Adipose tissue (tissue), 3 donors: ENCODE data around the gene LOXL3. TPM values are rescaled to one million over a fixed set of nuclear protein-coding genes. Genes with fewer than 3 reads are reported as not detected.

Experiments used
- H3K27ac ChIP-seq: one replicate; pipeline ENCODE4 v1.5.1; 2013; ENCODE audit warnings: low read depth, low read length
- WGBS, 3 donors: extraction: QIAGEN DNeasy Blood & Tissue Kit; methylation state at CpG; one replicate each; pipeline ENCODE4 v1.1.7; 2013; 5-methylcytosine and 5-hydroxymethylcytosine counted together
- polyA plus RNA-seq, 3 donors: library from polyadenylated mRNA; stranded (reverse); fragments of 200-250 nt; gene quantifications; one replicate each; pipeline ENCODE4 v1.2.3, GENCODE V29; 2013
- donor health status: healthy with polysubstance abuse.
- donor health status: Bipolar disorder and iron deficiency.
- donor health status: healthy.

LOXL3 gene
- polyA plus RNA-seq, 3 donors: 0.78 to 4.7 (median 2.8) TPM

DNA sequence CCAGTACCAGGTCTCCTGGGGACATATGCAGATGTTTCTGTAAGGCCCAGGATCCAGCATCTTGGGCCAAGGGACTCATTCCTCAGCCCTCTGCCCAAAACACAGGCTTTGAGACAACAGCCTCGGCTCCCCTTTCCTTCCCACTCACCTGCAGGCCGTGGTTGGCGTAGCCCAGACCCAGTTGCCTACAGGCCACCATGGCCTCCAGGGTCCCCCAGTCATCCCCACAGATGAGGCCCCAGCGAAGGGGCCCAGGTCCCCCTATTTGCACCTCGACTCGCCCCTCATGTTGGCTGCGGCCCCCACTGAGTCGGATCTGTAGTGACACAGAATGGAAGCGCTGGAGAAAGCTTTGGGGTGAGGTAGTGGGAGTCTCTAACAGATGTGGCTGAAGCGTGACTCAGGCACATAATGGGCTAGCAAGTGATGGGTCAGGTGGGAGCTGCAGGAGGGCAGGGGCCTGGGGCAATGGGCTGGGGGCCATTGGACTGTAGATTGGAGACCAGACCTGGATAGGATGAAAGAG lies 18.2 kb downstream of the LOXL3 start:
- 86 to 92% (median 92%) methylated on average over 9 to 10 of the region's 10 CpGs for WGBS, 3 donors
- no peak overlapping the region for H3K27ac ChIP-seq

- 79 to 82% (median 81%) methylated on average over 12 of the region's 12 CpGs for WGBS, 3 donors
Measured at GRCh38 chr2:74534411-74534810, 19.3 kb downstream of the LOXL3 start.

GRCh38 chr2:74533464-74533863 lies 20.3 kb downstream of the LOXL3 start:
- WGBS, 3 donors: 78 to 88% (median 81%) methylated on average over 4 of the region's 4 CpGs
- no peak overlapping the region for H3K27ac ChIP-seq

More at GRCh38 chr2:74534411-74534810, 19.3 kb downstream of the LOXL3 start:
- no peak overlapping the region for H3K27ac ChIP-seq

DNA sequence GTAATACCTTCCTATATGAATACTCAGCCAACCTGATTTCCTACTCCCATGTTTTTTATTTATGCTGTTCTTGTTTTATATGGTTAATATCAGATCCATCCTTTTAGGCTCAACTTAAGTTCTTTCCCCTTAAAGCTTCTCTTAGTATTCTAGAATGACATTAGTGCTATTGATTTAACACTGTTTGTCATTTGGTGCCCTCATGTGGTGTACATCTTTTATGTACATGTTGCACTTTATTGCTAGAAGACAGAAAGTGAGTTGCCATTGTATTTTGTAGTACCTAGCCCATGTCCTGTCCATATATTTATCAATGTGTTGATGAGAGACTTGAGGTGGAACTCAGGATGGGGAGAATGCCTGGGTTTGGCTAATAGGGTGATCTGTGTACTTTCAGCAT lies 21.5 kb downstream of the LOXL3 start:
- H3K27ac ChIP-seq: no peak overlapping the region

DNA sequence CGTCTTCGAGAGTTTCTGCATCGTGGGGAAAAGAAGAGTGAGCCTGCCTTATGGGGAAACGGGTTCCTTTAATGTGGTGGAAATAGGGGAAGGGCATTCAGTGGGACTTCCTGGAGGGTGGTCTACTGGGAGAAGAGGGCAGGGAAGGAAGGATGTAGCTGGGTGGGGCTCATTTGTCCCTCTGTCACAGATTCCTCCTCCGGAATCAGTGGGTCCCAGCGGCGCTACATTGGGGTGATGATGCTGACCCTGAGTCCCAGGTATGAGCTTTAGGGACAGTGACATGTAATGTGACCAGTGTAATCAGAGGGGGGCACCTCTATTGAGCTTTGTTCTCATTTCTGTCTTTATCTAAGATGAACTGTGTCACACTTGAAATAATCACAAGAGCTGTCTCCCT lies 22.1 kb downstream of the LOXL3 start:
- no peak overlapping the region for H3K27ac ChIP-seq
- WGBS, 3 donors: 73 to 86% (median 73%) methylated on average over 7 of the region's 7 CpGs

- peak overlapping the region; percentile 57 for H3K27ac ChIP-seq
- WGBS, 3 donors: 1 to 3% (median 3%) methylated on average over 54 of the region's 54 CpGs
Measured at GRCh38 chr2:74530239-74531187, 23.2 kb downstream of the LOXL3 start.

DNA sequence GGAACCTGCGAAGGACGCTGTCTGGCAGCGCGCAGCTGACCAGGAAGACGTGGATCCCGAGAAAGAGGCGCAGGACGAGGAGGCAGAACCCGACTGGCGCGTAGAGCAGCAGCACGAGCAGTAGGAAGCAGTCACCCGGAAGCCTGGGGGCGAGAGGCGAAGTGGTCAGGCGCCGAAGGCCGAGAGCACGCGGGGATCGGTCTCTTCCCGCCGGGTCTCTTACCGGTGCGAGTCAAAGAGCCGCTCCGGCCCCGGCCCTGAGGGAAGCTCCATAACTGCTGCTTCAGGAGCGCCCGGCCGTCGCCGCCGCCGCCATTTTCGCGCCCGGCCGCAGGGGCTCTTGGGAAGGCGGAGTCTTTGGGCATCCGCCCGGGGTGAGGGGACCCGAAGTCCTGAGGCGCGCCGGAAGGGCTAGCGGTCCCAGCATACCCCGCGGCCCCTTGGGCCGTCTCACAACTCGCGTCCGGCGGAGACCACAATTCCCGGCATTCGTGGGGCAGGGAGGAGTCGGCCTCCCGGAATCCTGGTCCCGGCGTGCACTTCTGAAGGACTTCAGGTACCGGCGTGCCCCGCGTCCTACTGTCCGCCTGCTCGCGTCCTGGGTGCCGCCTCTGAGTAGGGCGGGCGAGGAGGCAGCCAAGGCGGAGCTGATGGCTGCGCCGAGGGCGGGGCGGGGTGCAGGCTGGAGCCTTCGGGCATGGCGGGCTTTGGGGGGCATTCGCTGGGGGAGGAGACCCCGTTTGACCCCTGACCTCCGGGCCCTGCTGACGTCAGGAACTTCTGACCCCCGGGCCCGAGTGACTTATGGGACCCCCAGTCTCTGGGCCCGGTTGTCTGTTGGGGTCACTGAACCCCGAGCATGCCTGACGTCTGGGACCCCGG lies 24.1 kb downstream of the LOXL3 start, which contains the start of the genes AUP1 and HTRA2:
Gene AUP1 (minus strand): TSS at position 350 of the 882 bp plus-strand sequence. CDS start 77 bp downstream, at position 273.
Gene HTRA2 (plus strand): TSS at position 577 of the 882 bp plus-strand sequence. CDS start 74 bp downstream, at position 651.
- peak within 1 kb of the TSS; percentile 70 for H3K27ac ChIP-seq
- 0 to 1% (median 0%) methylated on average over 82 to 87 of the region's 87 CpGs for WGBS, 3 donors

DNA sequence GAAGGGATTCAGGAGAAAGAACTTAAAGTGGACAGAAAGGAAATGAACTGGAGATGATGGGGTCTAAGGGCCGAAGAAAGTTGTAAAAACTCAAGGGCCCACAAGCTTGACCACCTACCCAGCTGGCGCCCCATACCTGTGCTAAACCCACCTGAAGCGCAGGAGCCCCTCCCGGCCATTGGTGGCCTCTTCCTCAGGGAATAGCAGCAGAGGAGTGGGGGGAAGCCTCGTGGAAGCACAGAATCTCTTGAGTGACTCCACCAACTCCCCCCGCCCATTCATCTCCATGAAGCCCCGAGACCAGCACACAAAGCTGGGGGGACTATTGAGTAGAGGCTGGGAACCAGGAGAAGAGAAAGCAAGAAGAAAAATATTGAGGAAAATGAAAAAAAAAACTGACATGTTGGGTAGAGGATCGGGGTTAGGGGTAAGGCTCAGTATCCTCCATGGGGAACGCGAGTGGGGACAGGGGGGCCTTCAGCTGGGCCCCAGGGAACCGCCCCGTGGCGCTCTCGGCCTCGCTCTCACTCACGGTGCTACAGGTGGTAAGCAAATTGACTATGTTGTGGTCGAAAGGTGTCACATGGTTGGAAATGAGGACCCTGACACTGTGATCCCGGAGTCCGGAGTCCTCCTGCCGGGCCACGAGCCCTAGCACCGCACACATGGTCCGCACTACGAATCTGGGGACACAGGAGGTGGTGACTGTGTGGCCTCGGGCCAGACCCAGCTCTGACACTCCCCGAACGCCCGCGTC lies 25.0 kb downstream of the LOXL3 start:
- 14 to 20% (median 17%) methylated on average over 29 of the region's 29 CpGs for WGBS, 3 donors
- H3K27ac ChIP-seq: peak overlapping the region; percentile 70

DNA sequence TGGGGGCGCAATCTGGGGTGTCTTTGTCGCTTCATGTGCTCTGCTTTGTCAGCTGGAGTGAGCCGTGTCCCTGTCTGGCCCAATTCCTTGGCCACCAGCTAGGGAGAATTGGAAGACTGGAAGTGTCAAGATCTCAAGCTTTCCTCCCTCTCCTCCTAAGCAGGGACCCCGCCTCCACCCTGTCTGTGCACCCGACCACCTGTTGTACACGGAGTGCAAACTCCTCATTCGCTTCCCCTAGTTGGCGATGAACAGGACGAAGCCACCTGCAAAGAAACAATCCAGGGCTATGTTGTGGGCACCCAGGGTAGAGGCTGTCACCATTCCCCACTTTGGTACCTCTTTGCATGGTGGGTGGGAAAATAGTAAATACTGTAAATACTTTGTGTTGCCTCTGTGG lies 26.0 kb downstream of the LOXL3 start:
- H3K27ac ChIP-seq: no peak overlapping the region
- 90 to 95% (median 91%) methylated on average over 9 of the region's 9 CpGs for WGBS, 3 donors

DNA sequence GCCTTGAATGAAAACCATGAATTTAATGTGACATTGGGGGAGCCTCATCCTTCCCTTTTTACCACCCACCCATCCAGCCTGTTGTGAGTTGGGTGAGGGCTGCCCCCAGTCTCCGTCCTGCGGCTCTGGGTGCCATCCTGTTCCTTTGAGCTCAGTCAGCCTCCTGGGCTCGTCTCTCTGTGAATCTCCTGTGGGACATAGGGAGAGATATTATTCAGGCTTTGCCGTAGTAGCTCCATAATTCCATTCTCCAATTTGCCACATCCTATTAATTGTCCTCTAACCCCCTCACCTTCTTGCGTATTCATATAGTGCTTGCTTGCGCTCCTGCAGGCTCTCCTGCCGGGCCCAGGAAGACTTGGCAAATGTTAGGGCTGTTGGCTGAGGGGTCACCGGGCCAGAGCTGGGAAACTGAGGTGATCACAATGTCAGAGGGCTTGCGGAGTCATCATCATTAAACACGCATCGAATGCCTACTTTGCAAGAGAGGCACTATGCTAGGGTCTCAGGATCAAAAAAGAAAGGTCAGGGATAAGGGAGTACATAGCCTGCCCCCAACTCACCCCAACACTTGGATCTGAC lies 27.0 kb downstream of the LOXL3 start:
- no peak overlapping the region for H3K27ac ChIP-seq
- WGBS, 3 donors: 96 to 97% (median 97%) methylated on average over 11 of the region's 11 CpGs

- WGBS, 3 donors: 81 to 87% (median 83%) methylated on average over 11 of the region's 11 CpGs
- no peak within 1 kb of the TSS for H3K27ac ChIP-seq
Measured at GRCh38 chr2:74525717-74526648, 27.8 kb downstream of the LOXL3 start, which contains the start of gene DQX1. TSS of gene DQX1 (minus strand) at chr2:74526231. CDS start at chr2:74525729, 502 bp downstream.

DNA sequence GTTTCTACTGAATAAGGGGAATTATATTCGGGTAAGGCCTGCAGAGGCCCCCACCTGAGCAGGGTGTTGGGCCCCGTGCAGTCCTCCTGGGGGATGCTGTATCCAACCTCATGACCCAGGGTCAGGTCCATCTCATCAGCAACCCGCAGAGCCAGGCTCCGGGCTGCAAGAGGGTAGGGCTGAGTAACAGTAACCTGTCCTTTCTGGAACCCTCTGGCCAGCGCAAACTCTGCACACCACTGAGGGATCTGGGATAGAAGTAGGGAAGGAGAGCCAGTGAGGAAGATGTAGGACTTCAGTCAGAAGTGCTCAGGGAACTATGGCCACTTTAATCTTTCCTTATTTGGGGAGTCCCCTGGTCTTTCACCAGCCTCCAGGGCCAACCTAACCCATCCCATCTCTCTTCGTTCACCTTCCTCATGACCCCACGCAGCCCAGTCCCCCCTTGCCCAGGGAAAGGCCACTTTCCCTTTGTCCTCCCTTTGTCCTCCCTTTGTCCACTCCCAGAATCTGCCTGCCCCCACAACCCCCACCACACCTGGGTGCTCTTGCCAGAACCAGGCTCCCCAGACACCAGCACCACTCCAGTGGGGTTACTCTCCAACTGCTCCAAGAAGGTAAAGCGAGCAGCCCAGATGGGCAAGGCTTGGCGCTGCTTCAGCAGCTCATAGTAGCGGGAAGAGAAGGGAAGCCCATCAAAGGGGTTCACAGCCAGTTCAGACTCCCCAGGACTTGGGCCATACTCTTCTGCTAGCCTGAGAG lies 28.6 kb downstream of the LOXL3 start:
- no peak overlapping the region for H3K27ac ChIP-seq
- 90 to 91% (median 91%) methylated on average over 10 of the region's 10 CpGs for WGBS, 3 donors

DNA sequence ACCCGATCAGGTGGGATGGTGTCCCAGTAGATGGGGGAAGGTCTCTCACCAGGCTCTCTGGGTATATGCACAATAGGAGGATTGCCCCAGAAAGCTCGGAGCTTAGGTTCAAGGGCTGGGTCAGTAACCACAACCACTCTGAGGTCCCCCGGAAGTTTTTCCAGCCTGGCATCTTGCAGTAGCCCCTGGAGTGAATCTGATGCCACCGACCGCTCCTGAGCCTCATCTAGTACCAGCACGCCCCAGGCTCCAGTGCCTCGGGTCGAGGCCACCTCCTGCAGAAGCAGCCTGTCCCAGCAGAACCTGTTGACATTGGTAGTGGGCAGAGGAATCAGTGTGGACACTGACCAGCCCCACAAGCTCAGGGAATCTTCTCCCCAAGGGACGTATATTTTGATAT lies 29.7 kb downstream of the LOXL3 start:
- 81 to 89% (median 88%) methylated on average over 9 of the region's 9 CpGs for WGBS, 3 donors
- no peak overlapping the region for H3K27ac ChIP-seq

DNA sequence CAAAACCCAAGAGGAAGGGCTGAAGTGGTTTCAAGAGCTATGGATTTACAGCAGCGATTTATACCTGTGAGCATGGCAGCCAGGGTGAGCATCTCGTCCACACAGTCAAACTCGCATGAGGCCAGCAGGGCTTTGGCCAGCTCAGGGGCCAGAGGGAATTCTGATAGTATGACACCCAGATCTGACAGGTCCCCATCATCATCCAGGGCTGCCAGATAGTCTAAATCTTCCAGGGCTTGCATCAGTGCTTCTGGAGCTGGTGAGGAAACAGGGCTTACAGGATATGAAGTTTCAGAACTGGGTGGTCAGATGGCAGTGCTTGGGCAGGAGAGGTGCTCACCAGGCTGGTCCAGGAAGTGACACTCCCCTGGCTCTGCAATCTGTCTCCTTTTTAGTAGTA lies 31.2 kb downstream of the LOXL3 start:
- WGBS, 3 donors: 67 to 85% (median 78%) methylated on average over 3 of the region's 3 CpGs
- H3K27ac ChIP-seq: no peak overlapping the region

DNA sequence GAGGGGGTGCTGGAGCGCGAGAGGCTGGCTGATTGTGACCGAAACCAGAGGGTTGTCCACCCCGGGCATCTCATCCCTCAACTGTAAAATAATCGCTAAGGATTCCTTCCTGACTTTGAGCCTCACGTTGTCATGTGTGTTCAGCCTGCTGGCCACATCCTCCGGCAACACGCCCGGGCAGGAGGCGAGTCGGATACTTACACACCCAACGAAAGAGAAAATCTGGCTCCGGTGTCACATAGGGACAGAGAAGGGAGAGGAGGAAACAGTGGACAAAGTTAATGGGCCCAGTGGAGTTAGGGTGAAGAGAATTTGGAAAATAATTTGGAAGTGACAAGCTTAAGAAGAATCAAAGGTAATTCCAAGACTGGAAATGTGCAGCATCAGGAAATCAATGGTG lies 37.1 kb downstream of the LOXL3 start:
- WGBS, 3 donors: 62 to 64% (median 63%) methylated on average over 13 of the region's 13 CpGs
- no peak overlapping the region for H3K27ac ChIP-seq
